KMS-11 (cell line): ENCODE measurements around the gene SPRED2.

ENCODE experiments used
- H2AFZ ChIP-seq: fragments of 200-600 bp; sonication (generic); 2 replicates; pipeline ENCODE4 v1.6.1; 2016; ENCODE audit warnings: antibody characterized with exemption, mixed run types, low read depth
- H3K27ac ChIP-seq: fragments of 200-600 bp; sonication (generic); 2 replicates; pipeline ENCODE4 v1.6.1; 2016; ENCODE audit warnings: mild to moderate bottlenecking, mixed run types
- H3K27me3 ChIP-seq: fragments of 200-600 bp; sonication (generic); 2 replicates; pipeline ENCODE4 v1.6.1; 2017; ENCODE audit warnings: mild to moderate bottlenecking, low read depth, mixed run types, moderate library complexity; ENCODE audit not compliant: insufficient read depth
- H3K36me3 ChIP-seq: fragments of 200-600 bp; sonication (generic); 2 replicates; pipeline ENCODE4 v1.6.1; 2017; ENCODE audit warnings: mild to moderate bottlenecking, mixed run types; ENCODE audit not compliant: insufficient read depth
- H3K4me1 ChIP-seq: fragments of 200-600 bp; sonication (generic); 2 replicates; pipeline ENCODE4 v1.6.1; 2016; ENCODE audit warnings: mild to moderate bottlenecking, low read depth, mixed run types; ENCODE audit not compliant: poor library complexity, severe bottlenecking
- H3K4me2 ChIP-seq: fragments of 200-600 bp; sonication (generic); 2 replicates; pipeline ENCODE4 v1.7.0; 2016; ENCODE audit warnings: mild to moderate bottlenecking, mixed run types
- H3K4me3 ChIP-seq: fragments of 200-600 bp; sonication (generic); IDR thresholded peaks from 2 replicates; pipeline ENCODE4 v1.6.1; 2017; ENCODE audit warnings: low read depth, low read length, mixed read lengths; ENCODE audit not compliant: insufficient read depth
- H3K79me2 ChIP-seq: fragments of 200-600 bp; sonication (generic); 2 replicates; pipeline ENCODE4 v1.6.1; 2016; ENCODE audit warnings: low read depth, mixed run types; ENCODE audit not compliant: insufficient read depth
- H3K9ac ChIP-seq: fragments of 200-600 bp; sonication (generic); 2 replicates; pipeline ENCODE4 v1.6.1; 2016; ENCODE audit warnings: mild to moderate bottlenecking, mixed run types
- H4K20me1 ChIP-seq: fragments of 200-600 bp; sonication (generic); 2 replicates; pipeline ENCODE4 v1.6.1; 2016; ENCODE audit warnings: mild to moderate bottlenecking, mixed run types; ENCODE audit not compliant: insufficient read depth
- TF ChIP-seq, protein P1 (sequence below): fragments of 200-600 bp; sonication (generic); conservative IDR thresholded peaks from 2 replicates; pipeline ENCODE4 v1.6.1; 2017; ENCODE audit warnings: low read depth, mild to moderate bottlenecking, antibody characterized with exemption, low read length, moderate library complexity, mixed read lengths

The SPRED2 gene

DNA sequence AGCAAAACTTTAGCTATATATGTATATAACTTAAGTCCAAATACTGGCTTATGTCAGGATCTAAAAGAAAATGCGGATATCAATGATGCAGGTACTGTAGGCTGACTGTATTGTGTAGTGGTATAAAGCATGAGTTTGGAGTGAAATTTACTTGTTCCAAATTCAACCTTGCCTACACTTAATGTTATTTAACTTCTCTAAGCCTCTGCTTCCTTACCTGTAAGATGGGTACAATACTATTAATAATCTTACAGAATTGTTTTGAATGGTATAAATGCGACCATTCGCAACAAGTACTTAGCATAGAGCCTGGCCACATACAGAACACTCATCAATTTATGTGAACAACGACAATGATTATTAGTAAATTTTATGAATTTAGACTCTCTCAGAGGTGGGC lies 62.4 kb downstream of the SPRED2 start:
- no peak overlapping the region for H3K4me3 ChIP-seq
- H3K27me3 ChIP-seq, result no peaks in the 10 kb centered on the region
- no peaks in the 10 kb centered on the region for H4K20me1 ChIP-seq
- no peaks in the 10 kb centered on the region for H3K36me3 ChIP-seq
- no peak overlapping the region for H2AFZ ChIP-seq
- H3K4me1 ChIP-seq, result peaks cover 91% of the 10 kb centered on the region
- H3K4me2 ChIP-seq, result peak overlapping the region; percentile 55; the same call in 1 of the 2 replicates
- peak overlapping the region; percentile 13; the same call in 1 of the 2 replicates for H3K27ac ChIP-seq
- H3K79me2 ChIP-seq, result peaks cover 89% of the 10 kb centered on the region; the same call in 1 of the 2 replicates
- TF ChIP-seq, protein P1, sequence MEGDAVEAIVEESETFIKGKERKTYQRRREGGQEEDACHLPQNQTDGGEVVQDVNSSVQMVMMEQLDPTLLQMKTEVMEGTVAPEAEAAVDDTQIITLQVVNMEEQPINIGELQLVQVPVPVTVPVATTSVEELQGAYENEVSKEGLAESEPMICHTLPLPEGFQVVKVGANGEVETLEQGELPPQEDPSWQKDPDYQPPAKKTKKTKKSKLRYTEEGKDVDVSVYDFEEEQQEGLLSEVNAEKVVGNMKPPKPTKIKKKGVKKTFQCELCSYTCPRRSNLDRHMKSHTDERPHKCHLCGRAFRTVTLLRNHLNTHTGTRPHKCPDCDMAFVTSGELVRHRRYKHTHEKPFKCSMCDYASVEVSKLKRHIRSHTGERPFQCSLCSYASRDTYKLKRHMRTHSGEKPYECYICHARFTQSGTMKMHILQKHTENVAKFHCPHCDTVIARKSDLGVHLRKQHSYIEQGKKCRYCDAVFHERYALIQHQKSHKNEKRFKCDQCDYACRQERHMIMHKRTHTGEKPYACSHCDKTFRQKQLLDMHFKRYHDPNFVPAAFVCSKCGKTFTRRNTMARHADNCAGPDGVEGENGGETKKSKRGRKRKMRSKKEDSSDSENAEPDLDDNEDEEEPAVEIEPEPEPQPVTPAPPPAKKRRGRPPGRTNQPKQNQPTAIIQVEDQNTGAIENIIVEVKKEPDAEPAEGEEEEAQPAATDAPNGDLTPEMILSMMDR, result no peak
- no peak overlapping the region for H3K9ac ChIP-seq

DNA sequence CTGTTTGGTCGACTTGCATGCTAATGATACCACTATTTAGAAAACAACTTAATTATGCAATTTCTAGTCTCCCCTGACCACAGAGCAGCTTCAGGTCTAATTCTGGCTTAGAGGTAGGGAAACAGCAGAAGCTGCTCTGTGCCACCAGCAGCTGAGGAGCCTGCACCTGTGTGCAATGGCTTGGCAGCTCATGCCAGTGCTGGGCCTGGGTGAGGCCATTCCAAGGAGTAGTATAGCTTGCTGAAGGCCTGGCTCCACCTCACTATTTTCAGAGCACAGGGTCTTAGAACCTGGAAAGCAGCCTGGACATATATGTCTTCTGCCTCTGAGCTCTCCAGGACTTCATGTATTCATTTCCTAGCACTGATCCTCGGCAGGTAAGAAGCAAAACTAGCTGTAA lies 62.8 kb downstream of the SPRED2 start:
- Histone ChIP-seq H3K36me3 (no peaks in the 10 kb centered on the region), H4K20me1 (no peaks in the 10 kb centered on the region), H3K79me2 (peaks cover 91% of the 10 kb centered on the region; the same call in 1 of the 2 replicates), H3K27me3 (no peaks in the 10 kb centered on the region), H3K9ac (no peak overlapping the region), H3K27ac (0 out of 2 replicates have a peak overlapping the region, but pooled peaks have one; percentile 2), H3K4me3 (no peak overlapping the region), H2AFZ (no peak overlapping the region), H3K4me2 (peak overlapping the region; percentile 55; the same call in 1 of the 2 replicates), H3K4me1 (peaks cover 89% of the 10 kb centered on the region)
- TF ChIP-seq, protein P1, result no peak

DNA sequence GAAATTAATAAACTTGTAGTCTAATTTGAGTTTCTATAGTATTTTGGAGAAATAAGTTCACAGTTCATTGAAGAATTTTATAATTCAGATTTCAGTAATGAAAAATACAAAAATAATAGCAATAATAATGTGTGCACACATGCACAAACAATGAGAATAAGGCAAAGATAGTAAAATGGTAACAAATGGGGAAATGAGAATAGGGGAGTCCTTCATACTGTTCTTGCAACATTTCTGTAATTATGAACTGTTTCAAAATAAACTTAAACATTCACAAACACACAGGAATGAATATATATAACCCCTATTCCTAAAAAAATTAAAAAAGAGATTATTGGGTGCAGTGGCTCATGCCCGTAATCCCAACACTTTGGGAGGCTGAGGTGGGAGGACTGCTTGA lies 63.9 kb downstream of the SPRED2 start:
- Histone ChIP-seq H3K27ac (no peak overlapping the region), H3K4me1 (peaks cover 82% of the 10 kb centered on the region), H4K20me1 (no peaks in the 10 kb centered on the region), H3K9ac (no peak overlapping the region), H3K79me2 (peaks cover 93% of the 10 kb centered on the region; the same call in 1 of the 2 replicates), H3K4me2 (peak overlapping the region; percentile 55; the same call in 1 of the 2 replicates), H3K36me3 (no peaks in the 10 kb centered on the region), H3K27me3 (no peaks in the 10 kb centered on the region), H2AFZ (no peak overlapping the region), H3K4me3 (no peak overlapping the region)
- TF ChIP-seq, protein P1, result no peak

DNA sequence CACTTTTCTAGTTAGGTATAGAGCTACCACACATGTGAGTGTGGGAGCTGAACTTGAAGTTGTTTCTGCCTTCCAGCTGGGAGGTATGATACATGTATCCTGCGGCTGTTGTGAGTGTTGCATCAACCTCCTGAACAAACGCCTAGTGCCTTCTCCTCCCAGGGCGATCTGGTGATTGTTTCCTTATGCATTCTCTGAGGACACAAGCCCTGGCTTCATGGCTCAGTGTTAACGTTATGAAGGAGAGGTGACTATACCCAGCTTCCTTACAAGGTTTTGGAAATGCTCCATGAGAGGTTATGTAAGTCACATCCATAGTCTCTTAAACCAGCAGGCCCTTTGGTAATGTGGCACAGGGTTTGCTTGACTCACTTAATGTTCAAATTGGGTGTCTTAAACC lies 64.9 kb downstream of the SPRED2 start:
- Histone ChIP-seq H3K4me3 (no peak overlapping the region), H3K4me1 (peaks cover 73% of the 10 kb centered on the region), H3K79me2 (peaks cover 94% of the 10 kb centered on the region; the same call in 1 of the 2 replicates), H3K9ac (no peak overlapping the region), H3K4me2 (peak overlapping the region; percentile 14; the same call in 1 of the 2 replicates), H3K36me3 (no peaks in the 10 kb centered on the region), H2AFZ (no peak overlapping the region), H3K27me3 (no peaks in the 10 kb centered on the region), H4K20me1 (no peaks in the 10 kb centered on the region), H3K27ac (no peak overlapping the region)
- TF ChIP-seq, protein P1, result no peak
